Heart right ventricle (tissue), 16 donors: Measurements from ENCODE around the gene PDLIM3. TPM values are rescaled to one million over a fixed set of nuclear protein-coding genes. Genes with fewer than 3 reads are reported as not detected.
"Not testable (repeated sequence)": the region's sequence is repeated elsewhere in the genome, so short reads cannot be mapped to it uniquely, and the experiment has no call there.

Experiments
- ATAC-seq, 8 donors: fragments of 200-7000 bp; cut with Tn5 transposase; one replicate each; pipeline ENCODE4 v1.9.1; 2020; ENCODE audit warnings: mild to moderate bottlenecking in 8 of 8, moderate library complexity in 8 of 8, moderate number of reproducible peaks in 1 of 8
- DNase-seq, 2 donors: peaks; one replicate each; pipeline ENCODE4 v3.0.0-alpha.2; 2020
- H3K27ac ChIP-seq, 10 donors: fragments of 200-600 bp; sonication (generic) in 2 of 10; one replicate each; pipeline versions ENCODE4 v1.5.0 to v1.8.0; 2020 to 2022; ENCODE audit warnings: mild to moderate bottlenecking in 3 of 10
- H3K27me3 ChIP-seq, 7 donors: fragments of 200-600 bp; one replicate each; pipeline ENCODE4 v1.8.0; 2021 to 2022; ENCODE audit warnings: mild to moderate bottlenecking in 2 of 7
- H3K36me3 ChIP-seq, 9 donors: fragments of 200-600 bp; sonication (generic) in 1 of 9; one replicate each; pipeline versions ENCODE4 v1.5.0 to v1.8.0; 2020 to 2022; ENCODE audit warnings: mild to moderate bottlenecking in 2 of 9
- H3K4me1 ChIP-seq, 9 donors: fragments of 200-600 bp; sonication (generic) in 1 of 9; one replicate each; pipeline versions ENCODE4 v1.5.0 to v1.8.0; 2020 to 2022; ENCODE audit warnings: mild to moderate bottlenecking in 4 of 9
- H3K4me3 ChIP-seq, 10 donors: fragments of 200-600 bp; sonication (generic) in 2 of 10; one replicate each; pipeline versions ENCODE4 v1.5.0 to v1.8.0; 2020 to 2022; ENCODE audit warnings: mild to moderate bottlenecking in 7 of 10, moderate library complexity in 2 of 10
- H3K9me3 ChIP-seq, 11 donors: fragments of 200-600 bp in 10 of 11; sonication (generic) in 2 of 11; one replicate each; pipeline versions ENCODE4 v1.5.0 to v1.8.0; 2013 to 2022; ENCODE audit warnings: mild to moderate bottlenecking in 2 of 11, control low read depth in 1 of 11, moderate library complexity in 1 of 11
- WGBS, 2 donors: extraction: QIAGEN DNeasy Blood & Tissue Kit; methylation state at CpG; one replicate each; pipeline ENCODE4 v1.1.7; 2013; ENCODE audit warnings: inconsistent platforms in 1 of 2; 5-methylcytosine and 5-hydroxymethylcytosine counted together
- intact Hi-C, 10 donors: fragments of 100-400 bp; cut with DNase I; formaldehyde crosslinking; loops; one replicate each; pipeline versions ENCODE4 v1.11.1 to v1.14.2; 2022
- polyA plus RNA-seq, 2 donors: library from polyadenylated mRNA; stranded (reverse); fragments of 200-250 nt; gene quantifications; one replicate each; pipeline ENCODE4 v1.2.3, GENCODE V29; 2013
- total RNA-seq, 10 donors: library from RNA; stranded (reverse); fragmentation: NEBNext Ultra II Directional in 3 of 10; extraction: Animal tissue kit (Norgen Biotek cat#: 25700) in 3 of 10; gene quantifications; one replicate each; pipeline versions ENCODE4 v1.2.1 to v1.2.4, GENCODE V29; 2021 to 2023
- TF ChIP-seq, protein P1 (sequence below), 9 donors: fragments of 200-600 bp; sonication (generic) in 2 of 9; IDR thresholded peaks; one replicate each; pipeline versions ENCODE4 v1.5.0 to v1.8.0; 2021 to 2022; ENCODE audit warnings: antibody characterized with exemption in 9 of 9, mild to moderate bottlenecking in 5 of 9, moderate library complexity in 1 of 9
- donor health status: Arrhythmogenic right ventricular cardiomyopathy.
- donor health status: ischemic (EF 13 %, LVEDD 7.1; RV severe dilation, severe dysfunction).
- donor health status: healthy with polysubstance abuse.
- donor health status: DM: no; HTN: yes; CAD: no.
- donor health status: DM: no; HTN: no; CAD: no.
- donor health status: ischemic (EF 25% LVEDD 6.9; RV normal size, moderate dysfunction).
- donor health status: ischemic (EF 25% LVEDD 5.7; RV mildly dilated, moderate dysfunction).
- donor health status: healthy.
- donor health status: DM: yes; HTN: yes; CAD: no.
- donor health status: Ischemic cardiomyopathy.
- donor health status: ischemic (EF 35%, LVEDD 5.7; RV mildly dilated, moderate dysfunction).
- donor health status: nonischemic (EF 11% LVEDD 7.7; RV severe dilation, severe dysfunction).
- donor health status: DM: yes; HTN: yes; CAD: no.
- donor health status: PGD.
- donor health status: ischemic (EF 29% LVEDD 5.4; RV normal size, mild dysfunction).
- donor health status: nonischemic (EF 23%, LVEDD 6.1; RV moderate dilation, normal function).

PDLIM3 gene
- total and polyA plus RNA-seq, 12 donors, result 112 to 846 (median 292) TPM

DNA sequence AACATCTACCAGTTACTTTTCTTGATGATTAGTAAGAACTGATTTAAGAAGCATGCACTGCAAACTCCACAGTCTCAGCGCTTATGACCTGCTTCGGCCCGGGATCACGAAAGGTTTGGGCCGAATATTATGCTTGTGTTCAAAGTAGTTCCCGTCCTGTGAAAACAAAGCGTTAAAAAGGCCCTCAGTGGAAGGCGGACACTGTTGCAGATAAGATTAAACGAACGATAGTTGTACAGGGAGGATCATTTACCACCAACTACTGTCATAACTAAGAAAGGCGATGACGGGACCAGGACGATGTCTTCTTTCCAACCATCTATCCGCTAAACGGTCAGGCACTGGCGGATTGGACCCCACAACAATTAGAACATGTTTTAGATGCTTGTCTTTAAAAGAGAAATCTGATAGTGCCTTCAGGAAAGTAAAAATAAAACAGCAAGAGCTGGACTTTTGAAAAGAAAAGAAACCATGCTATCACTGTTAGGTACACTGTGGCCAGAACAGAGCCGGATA, 21.1 kb downstream of the PDLIM3 start:
- ATAC-seq (peak in 5 of 8 donors; percentile 5 to 45 (median 15)), DNase-seq (no peak)
- intact Hi-C loops, result no loop called here
- peaks cover 5 to 59% (median 20%) of the 10 kb centered on the region in 9 donors for H3K4me1 ChIP-seq
- H3K4me3 ChIP-seq, result no peak overlapping the region
- peaks cover 0 to 70% (median 0%) of the 10 kb centered on the region in 7 donors for H3K27me3 ChIP-seq
- H3K27ac ChIP-seq, result peak overlapping the region in 9 of 10 donors; percentile 15 to 72 (median 48)
- peaks cover 0 to 78% (median 10%) of the 10 kb centered on the region in 9 donors for H3K36me3 ChIP-seq
- TF ChIP-seq, protein P1, sequence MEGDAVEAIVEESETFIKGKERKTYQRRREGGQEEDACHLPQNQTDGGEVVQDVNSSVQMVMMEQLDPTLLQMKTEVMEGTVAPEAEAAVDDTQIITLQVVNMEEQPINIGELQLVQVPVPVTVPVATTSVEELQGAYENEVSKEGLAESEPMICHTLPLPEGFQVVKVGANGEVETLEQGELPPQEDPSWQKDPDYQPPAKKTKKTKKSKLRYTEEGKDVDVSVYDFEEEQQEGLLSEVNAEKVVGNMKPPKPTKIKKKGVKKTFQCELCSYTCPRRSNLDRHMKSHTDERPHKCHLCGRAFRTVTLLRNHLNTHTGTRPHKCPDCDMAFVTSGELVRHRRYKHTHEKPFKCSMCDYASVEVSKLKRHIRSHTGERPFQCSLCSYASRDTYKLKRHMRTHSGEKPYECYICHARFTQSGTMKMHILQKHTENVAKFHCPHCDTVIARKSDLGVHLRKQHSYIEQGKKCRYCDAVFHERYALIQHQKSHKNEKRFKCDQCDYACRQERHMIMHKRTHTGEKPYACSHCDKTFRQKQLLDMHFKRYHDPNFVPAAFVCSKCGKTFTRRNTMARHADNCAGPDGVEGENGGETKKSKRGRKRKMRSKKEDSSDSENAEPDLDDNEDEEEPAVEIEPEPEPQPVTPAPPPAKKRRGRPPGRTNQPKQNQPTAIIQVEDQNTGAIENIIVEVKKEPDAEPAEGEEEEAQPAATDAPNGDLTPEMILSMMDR (IDR thresholded peaks at IDR 0.05), result no peak
- WGBS, 2 donors, result 59 to 74% methylated on average over 17 of the region's 17 CpGs
- H3K9me3 ChIP-seq, result no peaks in the 10 kb centered on the region

DNA sequence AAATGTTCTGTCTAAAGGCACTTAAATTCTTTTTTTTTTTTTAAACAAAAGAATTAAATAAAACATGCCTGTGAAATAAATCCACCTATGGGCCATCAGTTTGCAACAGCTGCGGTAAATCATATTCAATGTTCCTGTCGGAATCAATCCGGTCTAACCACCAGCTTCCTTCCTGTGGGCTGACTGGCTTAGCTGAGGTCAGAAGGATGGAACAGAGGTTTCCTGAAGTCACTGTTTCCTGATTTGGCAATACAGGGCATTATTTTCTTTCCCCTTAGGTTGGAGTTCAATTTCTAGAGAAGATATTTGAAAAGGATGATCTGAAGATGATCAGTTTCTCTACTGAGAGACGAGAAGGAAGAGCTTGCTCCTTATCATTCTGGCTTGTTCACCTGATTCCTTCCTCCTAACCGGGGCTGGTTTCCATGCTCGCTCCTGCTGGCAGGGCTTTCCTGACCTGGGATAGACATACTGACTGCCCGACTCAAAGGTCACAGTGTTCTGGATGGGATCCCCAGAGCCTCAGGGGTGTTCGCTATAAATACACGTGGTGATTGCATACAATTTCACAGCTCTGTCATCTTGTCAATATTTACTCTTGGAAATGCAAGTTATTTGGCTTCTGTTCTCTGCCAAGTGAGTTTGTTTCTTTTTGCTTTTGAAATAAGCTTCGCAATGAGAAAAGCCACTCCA, 21.7 kb downstream of the PDLIM3 start:
- 27 to 33% methylated on average over 10 of the region's 10 CpGs for WGBS, 2 donors
- Histone ChIP-seq H3K27me3 (peaks cover 0 to 71% (median 0%) of the 10 kb centered on the region in 7 donors), H3K27ac (peak overlapping the region; percentile 15 to 72 (median 45)), H3K4me3 (no peak overlapping the region), H3K36me3 (peaks cover 0 to 76% (median 7%) of the 10 kb centered on the region in 9 donors), H3K4me1 (peaks cover 5 to 53% (median 17%) of the 10 kb centered on the region in 9 donors), H3K9me3 (no peaks in the 10 kb centered on the region)
- peak in 1 of 2 donors; percentile 35 for DNase-seq
- TF ChIP-seq, protein P1 (IDR thresholded peaks at IDR 0.05), result no peak
- intact Hi-C loops, result no loop called here
- ATAC-seq, result peak; percentile 50 to 89 (median 82)

DNA sequence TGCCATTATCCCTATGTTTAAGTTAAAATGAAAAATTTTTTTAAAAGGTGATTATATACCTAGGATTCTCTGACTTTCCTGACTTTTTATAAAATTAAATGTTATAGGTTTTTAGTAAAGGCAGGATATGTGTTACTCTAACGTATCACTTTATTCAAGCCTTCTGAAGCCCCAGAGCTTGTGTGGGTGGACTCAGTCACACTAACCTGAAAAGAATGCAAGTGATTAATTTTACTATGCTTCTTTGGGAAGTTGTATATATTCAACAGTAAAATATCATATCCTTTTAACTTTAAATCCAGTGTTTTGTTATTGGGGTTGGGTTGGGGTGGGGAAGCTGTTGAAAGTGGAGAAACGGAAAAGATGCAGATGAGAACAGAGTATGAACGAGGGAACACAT, 22.8 kb downstream of the PDLIM3 start:
- peaks cover 0 to 68% (median 5%) of the 10 kb centered on the region in 9 donors for H3K36me3 ChIP-seq
- ATAC-seq (no peak), DNase-seq (no peak)
- H3K4me1 ChIP-seq, result peaks cover 5 to 50% (median 17%) of the 10 kb centered on the region in 9 donors
- H3K9me3 ChIP-seq, result no peaks in the 10 kb centered on the region
- intact Hi-C loops, result no loop called here
- peaks cover 0 to 71% (median 0%) of the 10 kb centered on the region in 7 donors for H3K27me3 ChIP-seq
- WGBS, 2 donors, result 90 to 95% methylated on average over 3 of the region's 3 CpGs
- TF ChIP-seq, protein P1 (IDR thresholded peaks at IDR 0.05), result no peak
- H3K4me3 ChIP-seq, result no peak overlapping the region
- H3K27ac ChIP-seq, result peak overlapping the region in 4 of 10 donors; percentile 18 to 66 (median 41)

DNA sequence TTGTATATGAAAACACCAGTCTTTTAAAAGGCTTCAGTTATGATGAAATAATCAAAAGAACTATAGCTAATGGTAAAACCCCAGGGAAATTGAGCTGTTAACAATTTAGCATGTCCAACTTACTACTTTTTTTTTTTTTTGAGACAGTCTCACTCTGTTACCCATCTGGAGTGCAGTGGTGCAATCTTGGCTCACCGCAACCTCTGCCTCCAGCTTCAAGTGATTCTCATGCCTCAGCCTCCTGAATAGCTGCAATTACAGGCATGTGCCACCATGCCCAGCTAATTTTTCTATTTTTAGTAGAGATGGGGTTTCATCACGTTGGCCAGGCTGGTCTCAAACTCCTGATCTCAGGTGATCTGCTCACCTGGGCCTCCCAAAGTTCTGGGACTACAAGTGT, 24.1 kb downstream of the PDLIM3 start:
- peaks cover 5 to 42% (median 17%) of the 10 kb centered on the region in 9 donors for H3K4me1 ChIP-seq
- H3K4me3 ChIP-seq, H3K9me3 ChIP-seq, DNase-seq, intact Hi-C loops, ATAC-seq: not testable (repeated sequence)
- peak overlapping the region in 3 of 10 donors; percentile 23 to 53 (median 29) for H3K27ac ChIP-seq
- peaks cover 0 to 63% (median 5%) of the 10 kb centered on the region in 9 donors for H3K36me3 ChIP-seq
- H3K27me3 ChIP-seq, result peaks cover 0 to 60% (median 0%) of the 10 kb centered on the region in 7 donors
- WGBS, 2 donors, result 62 to 64% methylated on average over 2 of the region's 2 CpGs
